Amygdala (tissue), 56 donors: Measurements from ENCODE around the gene ZFAND3.
"Not testable (repeated sequence)": the region's sequence is repeated elsewhere in the genome, so short reads cannot be mapped to it uniquely, and the experiment has no call there.

Experiments
- DNase-seq, 56 donors: peaks; one replicate each; lab custom pipeline; 2025; lab: John Stamatoyannopoulos, UW

ZFAND3 gene

DNA sequence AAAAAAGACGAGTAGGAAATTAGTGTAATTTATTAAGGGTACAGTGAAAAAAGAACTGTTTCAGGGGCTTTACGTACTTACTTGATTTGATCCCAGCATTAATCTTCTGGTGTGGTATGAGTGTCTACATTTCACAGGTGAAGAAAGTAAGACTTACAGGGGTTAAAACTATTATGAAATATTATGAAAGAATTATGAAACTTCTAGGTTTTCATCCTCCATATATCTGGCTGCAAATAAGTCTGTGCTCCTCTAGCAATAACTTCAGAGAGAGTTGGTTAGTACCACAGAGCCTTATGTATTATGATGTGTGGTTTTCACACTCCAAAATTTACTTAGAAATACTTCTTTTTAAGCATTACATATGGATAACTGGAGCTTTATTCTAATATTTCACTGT is 41.9 kb downstream of the ZFAND3 start:
- no peak for DNase-seq

DNA sequence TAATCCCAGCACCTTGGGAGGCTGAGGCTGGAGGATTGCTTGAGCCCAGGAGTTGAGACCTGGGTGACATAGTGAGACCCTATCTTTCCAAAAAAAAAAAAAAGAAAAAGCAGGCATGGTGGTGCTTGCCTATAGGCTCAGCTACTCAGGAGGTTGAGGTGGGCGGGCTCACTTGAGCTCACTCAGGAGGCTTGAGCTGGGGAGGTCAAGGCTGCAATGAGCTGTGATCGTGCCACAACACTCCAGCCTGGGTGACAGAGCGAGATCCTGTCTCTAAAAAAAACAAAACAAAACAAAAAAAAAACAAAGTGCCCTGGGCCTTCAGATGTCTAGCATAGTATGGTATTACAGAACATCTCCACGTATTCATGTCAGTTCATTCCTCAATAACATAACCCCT is 42.9 kb downstream of the ZFAND3 start:
- no peak for DNase-seq

DNA sequence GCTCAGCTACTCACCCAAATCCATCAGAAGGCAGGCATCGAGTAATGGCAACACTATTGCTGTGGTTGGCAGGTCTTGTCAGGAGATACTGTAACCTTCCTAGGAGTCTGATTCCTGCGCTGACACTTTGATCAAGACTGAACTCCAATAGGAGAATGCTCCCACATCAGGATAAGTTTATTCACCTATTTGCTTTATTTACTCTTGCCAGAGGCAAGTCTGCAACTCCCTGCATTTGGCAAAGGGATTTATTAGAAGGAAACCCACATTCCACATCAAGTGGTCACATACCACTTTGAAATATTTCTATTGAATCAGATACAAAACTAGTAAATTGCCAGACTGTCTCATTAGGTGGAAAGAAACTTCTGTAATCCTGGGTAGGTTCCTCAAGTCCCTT is 43.5 kb downstream of the ZFAND3 start:
- DNase-seq, result no peak

DNA sequence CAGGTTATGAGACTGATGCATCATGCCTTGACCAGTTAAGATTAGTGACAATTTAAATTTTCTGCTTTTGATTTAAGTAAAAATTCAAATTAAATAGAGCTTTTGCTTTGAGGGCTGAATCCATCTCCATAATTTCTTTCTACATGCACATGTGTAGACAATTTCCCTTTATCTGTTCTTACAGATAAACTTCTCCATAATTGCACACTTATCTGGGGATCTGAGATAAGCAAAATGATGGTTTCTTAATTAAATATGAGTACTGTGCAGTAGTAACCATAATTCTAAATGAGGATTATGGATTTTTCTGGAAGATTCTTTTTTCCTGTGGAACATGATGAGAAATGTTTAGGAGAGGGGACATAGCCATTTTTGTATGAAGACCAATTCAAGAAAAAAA is 44.7 kb downstream of the ZFAND3 start:
- no peak for DNase-seq

DNA sequence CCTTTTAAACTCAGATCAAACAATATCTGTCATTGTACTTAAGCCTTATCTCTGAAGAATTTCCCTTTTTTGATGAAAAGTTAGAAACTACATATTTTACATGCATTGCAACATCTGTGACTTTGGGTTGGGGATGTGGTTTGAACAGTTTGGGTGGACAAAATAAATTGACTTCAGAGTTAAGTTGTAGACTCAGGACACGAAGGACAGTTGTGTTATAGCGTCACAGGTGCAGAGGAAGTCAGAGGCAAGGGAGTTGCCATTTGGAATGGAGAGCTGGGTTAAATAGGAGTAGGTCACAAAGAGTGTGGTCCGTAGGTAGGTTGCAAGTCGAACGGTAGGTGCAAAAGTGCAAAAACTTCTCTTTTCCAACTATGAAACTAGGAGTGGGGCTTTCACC is 46.0 kb downstream of the ZFAND3 start:
- no peak for DNase-seq

DNA sequence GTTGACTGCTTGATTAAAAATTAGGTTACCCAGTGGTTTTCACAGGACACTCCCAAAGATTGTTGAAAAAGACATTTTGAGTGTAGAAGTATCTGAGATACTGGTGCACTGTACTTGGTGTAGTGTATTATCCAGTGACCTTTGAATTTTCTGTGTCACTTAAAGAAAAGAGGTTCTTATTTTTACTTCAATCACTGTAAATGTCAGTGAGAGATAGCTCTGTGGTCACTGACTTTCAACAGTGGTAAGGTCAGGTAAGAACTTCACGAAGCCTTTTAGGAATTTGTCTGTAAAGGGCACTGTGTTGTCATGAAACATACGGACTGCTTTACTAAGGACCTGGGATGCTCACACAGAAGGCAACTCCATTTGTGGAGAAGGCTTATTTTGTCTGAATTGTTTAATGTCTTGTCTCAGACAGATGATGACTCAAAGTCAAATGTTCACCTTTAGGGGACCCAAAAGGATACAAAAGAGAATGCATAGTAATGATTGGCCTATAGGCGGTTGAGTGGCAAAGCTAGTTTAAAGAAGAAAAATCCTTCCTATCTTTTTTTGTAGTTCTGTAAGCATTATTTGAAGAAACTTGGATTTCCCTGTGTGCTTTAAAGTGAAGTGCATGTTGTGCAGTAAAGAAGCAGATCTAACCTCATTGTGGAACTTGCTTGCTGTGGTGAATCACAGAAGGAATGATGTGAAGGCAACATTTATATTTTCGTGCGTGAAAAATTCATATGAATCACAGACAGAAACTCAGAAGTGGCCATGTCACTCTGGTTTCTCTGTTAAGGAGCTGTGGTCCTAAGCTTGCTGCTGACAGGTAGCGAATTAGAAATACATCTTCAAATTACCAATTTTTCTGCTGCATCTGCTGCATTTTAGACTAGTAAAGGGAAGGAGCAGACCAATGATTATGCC is 47.3 kb downstream of the ZFAND3 start:
- DNase-seq, result no peak

DNA sequence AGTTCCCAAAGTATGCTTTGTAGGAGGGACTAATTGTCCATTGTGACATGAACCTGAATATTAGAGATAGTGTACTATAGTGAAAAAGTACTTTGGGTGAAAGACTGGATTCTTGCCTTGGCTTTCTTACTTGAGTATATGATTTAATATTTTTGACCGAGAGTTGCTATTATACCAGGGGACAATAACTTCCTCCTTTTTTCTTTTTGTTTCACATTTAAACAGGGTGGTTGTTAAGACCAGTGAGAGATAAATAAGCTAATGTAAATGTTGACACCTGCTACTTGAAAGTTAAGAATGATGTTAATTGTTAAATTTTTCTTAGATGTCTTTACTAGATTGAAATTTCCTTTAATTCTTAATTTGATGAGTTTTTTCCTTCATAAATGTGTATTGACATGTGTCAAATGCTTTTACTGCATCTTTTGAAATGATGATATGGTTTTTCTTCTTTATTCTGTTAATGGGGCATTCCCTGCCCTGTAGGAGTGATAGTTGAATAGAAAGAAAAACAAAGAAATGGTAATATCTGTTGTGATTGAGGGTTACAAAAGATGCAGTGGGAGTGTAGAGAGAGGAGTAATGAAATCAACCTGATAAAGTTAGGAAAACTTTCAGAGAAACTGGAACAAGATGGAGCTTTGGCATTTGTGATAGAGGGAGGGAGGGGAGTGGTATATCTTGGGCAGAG is 48.4 kb downstream of the ZFAND3 start:
- no peak for DNase-seq

DNA sequence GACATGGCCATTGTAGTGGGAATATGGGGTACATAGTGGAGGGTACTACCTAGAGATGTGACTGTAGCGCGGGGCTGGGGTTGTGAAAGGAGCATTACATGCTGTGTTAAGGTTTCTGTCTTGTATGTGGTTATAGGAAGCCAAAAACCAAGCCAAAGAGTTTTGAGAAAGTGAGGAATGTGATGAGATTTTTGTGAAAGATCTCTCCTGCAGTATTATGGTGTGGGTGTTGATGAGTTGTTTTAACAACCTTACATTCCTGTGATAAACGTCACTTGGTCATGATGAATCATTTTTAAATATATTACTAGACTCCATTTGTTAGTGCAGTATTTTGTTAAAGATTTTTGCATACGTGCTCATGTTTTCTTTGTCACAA is 48.9 kb downstream of the ZFAND3 start:
- no peak for DNase-seq

DNA sequence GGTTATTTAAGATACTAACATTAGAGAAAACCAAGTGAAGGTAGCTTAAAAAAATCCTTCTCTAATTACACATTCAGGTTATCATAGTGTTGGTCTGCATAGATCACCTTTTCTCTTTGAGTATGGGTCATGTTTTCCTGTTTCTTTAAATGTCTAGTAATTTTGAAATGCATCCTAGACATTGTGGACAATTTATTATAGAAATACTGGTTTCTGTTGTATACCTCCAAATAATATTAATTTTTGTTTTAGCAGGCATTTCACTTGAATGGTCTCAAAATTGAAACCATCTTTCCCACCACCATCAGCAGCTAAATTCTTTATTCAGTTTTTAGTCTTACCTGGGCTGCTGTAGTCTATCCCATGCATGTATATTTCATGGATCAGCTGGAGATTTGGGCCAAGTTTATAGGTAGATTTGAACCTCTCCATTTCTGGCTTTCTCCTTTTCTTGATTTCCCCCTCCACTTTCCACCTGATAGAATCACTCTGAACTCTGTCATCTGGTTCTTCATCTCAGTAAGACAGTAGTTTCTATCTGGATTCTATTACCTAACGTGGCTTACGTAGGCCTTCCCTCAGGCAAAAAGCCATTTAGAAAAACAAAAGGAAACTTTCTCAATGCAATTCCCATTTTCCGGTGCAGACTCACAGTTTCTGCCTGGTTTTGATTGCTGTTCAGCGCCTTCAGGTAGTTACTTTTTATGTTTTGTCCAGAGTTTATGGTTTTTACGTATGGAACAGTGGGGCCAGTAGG is 52.3 kb downstream of the ZFAND3 start:
- DNase-seq, result no peak

DNA sequence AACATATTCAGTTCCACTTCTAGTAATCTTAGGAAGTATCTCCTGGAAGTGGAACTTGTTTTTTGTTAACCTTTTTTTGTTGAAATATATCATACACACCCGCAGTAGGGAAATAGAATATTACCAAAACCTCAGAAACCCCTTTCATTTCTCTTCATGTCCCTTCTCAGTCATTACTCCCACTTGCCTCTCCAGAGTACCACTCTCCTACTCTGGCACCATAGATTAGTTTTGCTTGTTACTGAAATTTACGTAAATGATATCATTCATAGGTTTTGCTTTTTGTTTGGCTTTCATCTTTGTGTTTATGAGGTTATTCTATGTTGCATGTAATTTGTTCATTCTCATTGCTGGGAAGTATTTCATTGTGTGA is 52.8 kb downstream of the ZFAND3 start:
- no peak for DNase-seq

DNA sequence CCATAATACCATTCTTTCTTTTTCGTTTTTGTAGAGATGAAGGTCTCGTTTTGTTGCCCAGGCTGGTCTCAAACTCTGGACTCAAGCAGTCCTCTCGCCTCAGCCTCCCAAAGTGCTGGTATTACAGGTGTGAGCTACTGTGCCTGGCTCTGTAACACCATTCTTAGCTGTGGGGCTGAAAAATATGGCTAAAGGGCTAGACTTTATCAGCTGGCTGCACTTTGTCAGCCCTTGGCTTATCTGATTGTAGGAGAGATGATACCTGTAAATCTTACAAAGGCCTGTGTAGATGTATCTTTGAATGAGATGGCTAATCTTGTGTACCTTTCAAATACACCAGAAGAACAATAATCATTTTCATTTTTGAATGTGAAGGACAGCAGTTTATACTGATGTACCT is 55.2 kb downstream of the ZFAND3 start:
- DNase-seq, result no peak

DNA sequence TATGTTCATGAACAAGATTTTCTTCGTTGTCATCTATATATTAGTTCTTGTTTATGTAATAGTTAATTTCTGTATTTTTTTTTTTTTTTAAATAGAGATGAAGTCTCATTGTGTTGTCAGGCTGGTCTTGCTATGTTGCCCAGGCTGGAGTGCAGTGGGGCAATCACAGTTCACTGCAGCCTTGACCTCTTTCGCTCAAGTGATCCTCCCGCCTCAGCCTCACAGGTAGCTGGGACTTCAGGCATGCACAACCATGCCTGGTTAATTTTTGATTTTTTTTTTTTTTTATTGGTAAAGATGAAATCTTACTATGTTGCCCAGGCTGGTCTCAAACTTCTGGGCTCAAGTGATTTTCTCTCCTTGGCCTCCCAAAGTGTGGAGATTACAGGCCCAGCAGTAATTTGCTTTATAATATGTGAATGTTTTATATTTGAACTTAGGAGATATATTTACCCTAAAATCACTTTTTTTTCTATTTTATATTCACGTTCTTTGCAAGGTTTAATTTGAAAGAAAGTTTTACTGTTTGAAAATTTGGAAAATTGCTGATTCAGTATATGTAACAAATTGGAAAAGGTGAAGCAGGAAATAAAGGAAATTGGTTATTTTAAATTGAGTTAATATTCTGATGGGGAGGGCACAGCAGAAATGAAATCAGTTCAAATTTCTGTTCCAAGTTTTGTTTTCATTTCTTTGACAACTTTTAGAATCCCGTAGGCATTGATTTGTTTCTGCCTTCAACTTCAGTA is 56.2 kb downstream of the ZFAND3 start:
- DNase-seq, result no peak

DNA sequence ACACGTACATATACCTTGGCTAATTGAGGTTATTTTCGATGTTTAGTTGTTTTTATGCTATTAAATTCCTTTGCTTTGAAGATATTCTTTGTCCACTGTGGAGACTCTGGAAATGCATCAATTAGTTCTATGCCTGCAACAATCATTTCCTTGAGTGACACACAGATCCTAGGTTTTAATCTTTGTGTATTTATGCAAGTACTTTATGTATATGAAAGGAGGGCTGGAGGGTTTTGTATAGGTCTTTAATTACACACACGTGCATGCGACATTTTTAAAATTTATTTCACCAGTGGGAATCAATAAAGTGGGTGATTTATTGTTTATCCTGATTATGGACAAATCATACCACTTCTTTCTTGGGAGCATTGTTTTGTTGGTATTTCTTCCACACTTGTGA is 57.3 kb downstream of the ZFAND3 start:
- DNase-seq, result no peak

DNA sequence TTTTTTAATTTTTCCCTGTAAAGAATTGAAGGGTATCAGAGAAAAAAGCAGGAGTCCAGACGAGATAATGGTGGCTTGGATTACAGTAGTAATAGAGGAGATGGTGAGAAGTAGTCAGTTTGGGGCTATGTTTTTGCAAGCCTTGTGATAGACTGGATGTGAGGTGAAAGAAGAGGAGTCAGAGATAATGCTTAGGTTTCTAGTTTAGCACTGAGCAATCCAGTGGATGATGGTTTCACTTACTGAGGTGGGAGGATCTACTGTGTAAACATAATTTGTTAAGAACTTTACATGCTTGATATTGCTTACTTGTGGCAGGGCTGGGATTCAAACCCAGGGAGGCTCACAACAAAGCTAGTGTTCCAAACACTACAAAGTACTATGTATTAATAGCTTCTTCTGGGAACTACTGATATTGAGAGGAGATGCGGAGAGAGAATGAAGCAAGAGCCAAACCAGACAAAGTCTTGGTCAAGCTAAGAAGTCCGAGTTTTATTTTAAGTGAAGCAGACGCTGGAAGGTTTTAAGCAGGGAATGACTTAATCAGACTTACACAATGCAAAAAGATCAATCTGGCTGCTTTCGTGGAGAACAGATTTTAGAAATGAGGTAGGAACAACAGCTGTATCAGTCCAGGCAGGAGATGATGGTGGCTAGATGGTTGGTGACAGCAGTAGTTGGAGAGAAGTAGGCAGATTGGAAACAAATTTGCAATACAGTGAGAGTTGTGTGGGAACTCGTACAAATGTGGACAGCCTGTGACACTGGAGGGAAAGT is 58.0 kb downstream of the ZFAND3 start:
- DNase-seq, result no peak

DNA sequence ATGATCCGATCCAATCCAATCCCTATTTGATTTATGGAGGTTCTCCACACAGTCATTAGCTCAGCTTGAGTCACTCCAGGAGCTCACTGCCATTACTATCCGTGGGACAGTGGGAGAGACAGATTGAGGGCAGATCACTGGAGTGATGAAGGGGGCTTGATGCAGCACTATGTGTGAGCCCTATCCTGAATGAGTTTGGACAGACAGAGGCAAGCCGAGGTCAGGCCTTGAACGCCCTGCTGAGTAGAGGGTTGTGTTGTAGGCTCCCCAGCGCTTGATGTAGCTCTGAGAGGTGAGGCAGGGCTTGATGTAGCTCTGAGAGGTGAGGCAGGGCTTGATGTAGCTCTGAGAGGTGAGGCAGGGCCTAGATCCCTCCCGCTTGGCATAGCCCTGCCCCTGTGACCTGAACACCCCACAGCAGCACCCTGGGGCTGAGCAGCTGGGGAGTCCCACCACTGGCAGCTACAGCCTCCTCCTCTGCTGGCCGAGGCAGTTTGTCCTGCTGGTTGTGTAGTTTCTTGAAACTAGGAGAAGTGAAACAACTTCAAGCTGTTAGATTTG is 58.7 kb downstream of the ZFAND3 start:
- no peak for DNase-seq

DNA sequence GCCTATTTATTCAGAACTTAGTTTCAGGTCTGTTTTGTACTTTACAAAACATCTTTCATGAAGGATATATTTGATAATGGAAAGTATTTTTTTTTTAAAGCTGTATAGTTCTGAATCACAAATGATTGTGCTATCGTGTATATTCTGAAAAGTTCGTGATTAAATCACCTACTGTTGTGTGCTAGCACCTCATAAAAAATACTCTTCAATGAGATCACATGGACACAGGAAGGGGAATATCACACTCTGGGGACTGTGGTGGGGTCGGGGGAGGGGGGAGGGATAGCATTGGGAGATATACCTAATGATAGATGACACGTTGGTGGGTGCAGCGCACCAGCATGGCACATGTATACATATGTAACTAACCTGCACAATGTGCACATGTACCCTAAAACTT is 61.1 kb downstream of the ZFAND3 start:
- not testable (repeated sequence) for DNase-seq

DNA sequence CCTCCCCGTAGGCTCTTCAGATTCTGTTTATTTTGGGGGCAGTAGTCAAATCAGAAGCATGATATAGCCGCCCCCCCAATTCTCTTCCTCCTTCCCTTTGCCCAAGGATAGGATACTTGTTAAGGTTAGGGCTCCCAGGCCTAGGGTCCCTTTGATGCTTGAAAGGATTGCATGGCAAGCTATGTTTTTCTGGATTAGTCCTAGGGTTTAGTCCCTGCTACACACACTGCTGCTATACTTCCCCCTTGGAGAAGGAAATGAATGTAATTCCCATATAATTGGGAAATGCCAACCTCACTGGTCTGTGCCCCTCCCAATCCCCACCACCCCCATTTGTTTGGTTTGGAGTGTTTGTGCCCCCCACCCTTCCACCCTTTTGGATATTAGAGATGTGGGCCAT is 62.8 kb downstream of the ZFAND3 start:
- no peak for DNase-seq

DNA sequence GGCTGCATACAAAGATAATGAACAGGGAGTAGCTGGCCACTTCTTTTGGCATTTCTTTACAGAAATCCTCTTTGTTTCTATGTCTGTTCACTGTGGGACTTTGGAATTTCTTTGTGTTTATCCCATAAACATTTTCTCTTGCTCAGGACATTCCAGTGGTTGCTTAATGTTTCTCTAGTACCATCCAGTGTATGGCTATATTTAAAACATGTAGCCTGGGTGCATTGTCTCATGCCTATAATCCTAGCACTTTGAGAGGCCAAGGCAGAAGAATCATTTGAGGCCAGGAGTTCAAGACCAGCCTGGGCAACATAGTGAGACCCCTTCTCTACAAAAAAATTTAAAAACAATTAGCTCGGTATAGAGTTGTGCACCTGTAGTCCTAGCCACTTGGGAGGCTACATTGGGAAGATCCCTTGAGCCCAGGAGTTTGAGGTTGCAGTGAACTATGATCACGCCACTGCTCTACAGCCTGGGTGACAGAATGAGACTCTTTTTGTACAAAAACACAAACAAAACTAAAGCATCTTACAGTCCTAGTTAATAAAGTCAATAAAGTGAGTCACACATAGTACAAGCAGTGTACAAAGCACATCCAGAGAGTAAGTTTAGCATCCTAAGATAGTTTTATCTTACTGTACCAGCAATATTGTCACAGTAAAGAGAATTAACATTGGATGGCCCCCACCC is 63.3 kb downstream of the ZFAND3 start:
- no peak for DNase-seq

DNA sequence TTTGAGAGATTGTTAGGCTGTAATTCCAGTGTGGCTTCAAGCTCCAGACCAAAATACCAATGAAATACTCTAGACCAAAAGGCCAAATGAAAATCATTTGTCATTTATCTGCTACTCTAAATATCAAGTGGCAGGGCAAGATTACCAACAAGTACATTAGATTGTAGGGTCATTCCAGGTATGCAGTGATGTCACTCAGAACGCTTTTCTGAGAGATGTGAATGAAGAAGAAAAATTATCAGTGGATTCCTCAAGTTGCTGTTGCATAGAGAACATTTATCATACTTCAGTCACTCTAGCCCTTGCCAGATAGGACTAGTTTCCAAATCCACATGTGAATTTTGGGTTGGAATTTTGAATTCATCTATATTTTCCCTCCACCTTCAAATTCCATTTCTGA is 65.0 kb downstream of the ZFAND3 start:
- no peak for DNase-seq
